ENCODE data around the gene ACOT2. TPM values are rescaled to one million over a fixed set of nuclear protein-coding genes. Genes with fewer than 3 reads are reported as not detected.
"Not testable (repeated sequence)": the region's sequence is repeated elsewhere in the genome, so short reads cannot be mapped to it uniquely, and the experiment has no call there.

The ACOT2 gene
- total and polyA plus RNA-seq, 4 donors = 19.4 to 36.9 (median 24.3) TPM

GRCh38 chr14:73576391-73576790 lies 7.4 kb downstream of the ACOT2 start:
- ATAC-seq (ENCODE audit: low FRiP score) = no peak
- H3K9me3 ChIP-seq (ENCODE audit: control insufficient read depth, low read length) = no peaks in the 10 kb centered on the region
- no peak for DNase-seq
- H3K27me3 ChIP-seq (ENCODE audit: control insufficient read depth in 1 of 2, insufficient read depth in 2 of 2, low read length in 1 of 2) = no peaks in the 10 kb centered on the region
- intact Hi-C loops (cut with DNase I) = no loop called here
- no peaks in the 10 kb centered on the region for H3K4me1 ChIP-seq (ENCODE audit: control insufficient read depth in 1 of 2, insufficient read depth in 2 of 2, low read length in 2 of 2)
- H3K27ac ChIP-seq (ENCODE audit: low read depth in 1 of 2, low read length in 2 of 2) = no peak overlapping the region
- 76 to 80% methylated on average over 3 of the region's 3 CpGs for WGBS, 2 donors
- H3K4me3 ChIP-seq (ENCODE audit: low read length in 2 of 2) = no peak overlapping the region
- no peaks in the 10 kb centered on the region for H3K36me3 ChIP-seq (ENCODE audit: control insufficient read depth in 1 of 2, insufficient read depth in 2 of 2, low read length in 1 of 2)

DNA sequence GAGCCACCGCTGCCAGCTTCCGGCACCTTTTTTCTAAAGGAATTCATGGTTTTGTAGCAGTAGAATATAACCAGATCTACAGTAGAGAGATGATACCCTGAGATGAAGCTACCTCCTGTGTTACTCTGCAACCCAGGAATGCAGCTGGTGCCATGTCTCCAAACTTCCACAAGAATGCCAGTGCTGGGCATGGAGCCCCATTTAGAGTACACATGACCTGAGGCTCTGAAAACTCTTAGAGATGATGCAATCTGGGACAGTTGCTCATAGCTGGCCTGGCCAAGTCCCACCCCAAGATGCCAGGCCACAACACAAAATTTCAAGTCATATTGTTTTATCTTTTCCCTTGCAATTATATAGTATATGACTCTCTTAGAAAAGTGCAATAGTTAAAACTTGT lies 8.2 kb downstream of the ACOT2 start:
- H3K27ac ChIP-seq (ENCODE audit: low read depth in 1 of 2, low read length in 2 of 2); ATAC-seq (ENCODE audit: low FRiP score); H3K27me3 ChIP-seq (ENCODE audit: control insufficient read depth in 1 of 2, insufficient read depth in 2 of 2, low read length in 1 of 2); H3K36me3 ChIP-seq (ENCODE audit: control insufficient read depth in 1 of 2, insufficient read depth in 2 of 2, low read length in 1 of 2); intact Hi-C loops (cut with DNase I); H3K4me3 ChIP-seq (ENCODE audit: low read length in 2 of 2); H3K4me1 ChIP-seq (ENCODE audit: control insufficient read depth in 1 of 2, insufficient read depth in 2 of 2, low read length in 2 of 2); H3K9me3 ChIP-seq (ENCODE audit: control insufficient read depth, low read length); DNase-seq: not testable (repeated sequence)
- 98 to 100% methylated on average over 2 of the region's 2 CpGs for WGBS, 2 donors

GRCh38 chr14:73582102-73582979 lies 13.3 kb downstream of the ACOT2 start:
- H3K36me3 ChIP-seq (ENCODE audit: control insufficient read depth in 1 of 2, insufficient read depth in 2 of 2, low read length in 1 of 2); H3K4me1 ChIP-seq (ENCODE audit: control insufficient read depth in 1 of 2, insufficient read depth in 2 of 2, low read length in 2 of 2); DNase-seq; H3K27me3 ChIP-seq (ENCODE audit: control insufficient read depth in 1 of 2, insufficient read depth in 2 of 2, low read length in 1 of 2); H3K9me3 ChIP-seq (ENCODE audit: control insufficient read depth, low read length); intact Hi-C loops (cut with DNase I); H3K27ac ChIP-seq (ENCODE audit: low read depth in 1 of 2, low read length in 2 of 2); ATAC-seq (ENCODE audit: low FRiP score); H3K4me3 ChIP-seq (ENCODE audit: low read length in 2 of 2): not testable (repeated sequence)
- 85 to 90% methylated on average over 9 to 10 of the region's 11 CpGs for whole genome bisulfite sequencing, 2 donors

DNA sequence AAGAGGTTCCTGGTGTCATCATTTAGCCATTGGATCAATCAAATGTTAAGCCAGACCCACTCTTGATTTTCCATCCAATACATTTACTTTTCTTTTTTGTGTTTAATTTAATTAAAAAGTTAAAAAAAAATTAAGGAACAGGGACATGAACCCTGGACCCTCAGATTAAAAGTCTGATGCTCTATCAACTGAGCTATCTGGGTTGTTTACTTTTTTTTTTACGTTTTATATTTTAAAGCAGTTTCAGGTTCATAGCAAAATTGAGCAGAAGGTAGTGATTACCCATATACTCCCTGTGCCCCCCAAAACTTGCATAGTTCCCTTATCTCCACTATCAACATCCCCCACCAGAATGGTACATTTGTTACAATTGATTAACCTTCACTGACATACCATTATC lies 19.7 kb downstream of the ACOT2 start:
- Histone ChIP-seq H3K4me3 (ENCODE audit: low read length in 2 of 2) (no peak overlapping the region), H3K36me3 (ENCODE audit: control insufficient read depth in 1 of 2, insufficient read depth in 2 of 2, low read length in 1 of 2) (no peaks in the 10 kb centered on the region), H3K4me1 (ENCODE audit: control insufficient read depth in 1 of 2, insufficient read depth in 2 of 2, low read length in 2 of 2) (no peaks in the 10 kb centered on the region), H3K27me3 (ENCODE audit: control insufficient read depth in 1 of 2, insufficient read depth in 2 of 2, low read length in 1 of 2) (no peaks in the 10 kb centered on the region), H3K27ac (ENCODE audit: low read depth in 1 of 2, low read length in 2 of 2) (no peak overlapping the region), H3K9me3 (ENCODE audit: control insufficient read depth, low read length) (no peaks in the 10 kb centered on the region)
- DNase-seq (no peak), ATAC-seq (ENCODE audit: low FRiP score) (no peak)
- intact Hi-C loops (cut with DNase I) = no loop called here
- WGBS, 2 donors = 89% methylated on average over 1 of the region's 1 CpG

- Histone ChIP-seq H3K27me3 (ENCODE audit: control insufficient read depth in 1 of 2, insufficient read depth in 2 of 2, low read length in 1 of 2) (no peaks in the 10 kb centered on the region), H3K36me3 (ENCODE audit: control insufficient read depth in 1 of 2, insufficient read depth in 2 of 2, low read length in 1 of 2) (no peaks in the 10 kb centered on the region), H3K4me3 (ENCODE audit: low read length in 2 of 2) (no peak overlapping the region), H3K9me3 (ENCODE audit: control insufficient read depth, low read length) (no peaks in the 10 kb centered on the region), H3K27ac (ENCODE audit: low read depth in 1 of 2, low read length in 2 of 2) (no peak overlapping the region), H3K4me1 (ENCODE audit: control insufficient read depth in 1 of 2, insufficient read depth in 2 of 2, low read length in 2 of 2) (no peaks in the 10 kb centered on the region)
- WGBS, 2 donors = 91% methylated on average over 4 of the region's 4 CpGs
- DNase-seq = no peak
- intact Hi-C loops (cut with DNase I) = no loop called here
- ATAC-seq (ENCODE audit: low FRiP score) = no peak
Measured at GRCh38 chr14:73589116-73589515, 20.1 kb downstream of the ACOT2 start.

- H3K27me3 ChIP-seq (ENCODE audit: control insufficient read depth in 1 of 2, insufficient read depth in 2 of 2, low read length in 1 of 2); intact Hi-C loops (cut with DNase I); ATAC-seq (ENCODE audit: low FRiP score); DNase-seq; H3K27ac ChIP-seq (ENCODE audit: low read depth in 1 of 2, low read length in 2 of 2); H3K9me3 ChIP-seq (ENCODE audit: control insufficient read depth, low read length); H3K36me3 ChIP-seq (ENCODE audit: control insufficient read depth in 1 of 2, insufficient read depth in 2 of 2, low read length in 1 of 2); H3K4me1 ChIP-seq (ENCODE audit: control insufficient read depth in 1 of 2, insufficient read depth in 2 of 2, low read length in 2 of 2); H3K4me3 ChIP-seq (ENCODE audit: low read length in 2 of 2): not testable (repeated sequence)
- 94 to 95% methylated on average over 30 to 32 of the region's 32 CpGs for WGBS, 2 donors
Measured at GRCh38 chr14:73590673-73591004, 21.6 kb downstream of the ACOT2 start.

- Histone ChIP-seq H3K4me1 (ENCODE audit: control insufficient read depth in 1 of 2, insufficient read depth in 2 of 2, low read length in 2 of 2) (no peaks in the 10 kb centered on the region), H3K27ac (ENCODE audit: low read depth in 1 of 2, low read length in 2 of 2) (no peak within 1 kb of the TSS), H3K27me3 (ENCODE audit: control insufficient read depth in 1 of 2, insufficient read depth in 2 of 2, low read length in 1 of 2) (no peaks in the 10 kb centered on the region), H3K4me3 (ENCODE audit: low read length in 2 of 2) (peak within 1 kb of the TSS in 1 of 2 donors; percentile 38), H3K9me3 (ENCODE audit: control insufficient read depth, low read length) (no peaks in the 10 kb centered on the region), H3K36me3 (ENCODE audit: control insufficient read depth in 1 of 2, insufficient read depth in 2 of 2, low read length in 1 of 2) (no peaks in the 10 kb centered on the region)
- DNase-seq (peak; percentile 54 to 75), ATAC-seq (ENCODE audit: low FRiP score) (peak; percentile 84)
- intact Hi-C loops (cut with DNase I) = no loop called here
- whole genome bisulfite sequencing, 2 donors = 3% methylated on average over 85 to 89 of the region's 89 CpGs
Measured at GRCh38 chr14:73591690-73592449, 22.9 kb downstream of the ACOT2 start, which contains the start of gene ACOT4. Gene ACOT4 (plus strand): TSS chr14:73591873. CDS start chr14:73591960, 87 bp downstream.

DNA sequence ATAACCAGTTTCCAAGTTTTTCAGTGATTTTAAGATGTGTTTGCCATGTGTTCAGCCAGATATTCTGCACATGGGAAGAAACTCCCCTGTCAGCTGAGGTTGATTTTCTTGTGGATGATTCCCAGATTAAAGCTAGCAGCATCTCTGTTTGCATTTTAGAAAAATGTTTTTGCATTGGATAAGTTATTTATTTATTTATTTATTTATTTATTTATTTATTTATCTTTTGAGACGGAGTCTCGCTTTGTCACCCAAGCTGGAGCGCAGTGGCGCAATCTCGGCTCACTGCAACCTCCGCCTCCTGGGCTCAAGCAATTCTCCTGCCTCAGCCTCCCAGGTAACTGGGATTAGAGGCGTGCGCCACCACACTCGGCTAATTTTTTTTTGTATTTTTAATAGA lies 25.5 kb downstream of the ACOT2 start:
- DNase-seq (no peak), ATAC-seq (ENCODE audit: low FRiP score) (no peak)
- intact Hi-C loops (cut with DNase I) = no loop called here
- H3K36me3 ChIP-seq (ENCODE audit: control insufficient read depth in 1 of 2, insufficient read depth in 2 of 2, low read length in 1 of 2) = no peaks in the 10 kb centered on the region
- no peaks in the 10 kb centered on the region for H3K27me3 ChIP-seq (ENCODE audit: control insufficient read depth in 1 of 2, insufficient read depth in 2 of 2, low read length in 1 of 2)
- no peak overlapping the region for H3K4me3 ChIP-seq (ENCODE audit: low read length in 2 of 2)
- 91 to 97% methylated on average over 9 of the region's 9 CpGs for WGBS, 2 donors
- H3K27ac ChIP-seq (ENCODE audit: low read depth in 1 of 2, low read length in 2 of 2) = no peak overlapping the region
- H3K4me1 ChIP-seq (ENCODE audit: control insufficient read depth in 1 of 2, insufficient read depth in 2 of 2, low read length in 2 of 2) = no peaks in the 10 kb centered on the region
- no peaks in the 10 kb centered on the region for H3K9me3 ChIP-seq (ENCODE audit: control insufficient read depth, low read length)

DNA sequence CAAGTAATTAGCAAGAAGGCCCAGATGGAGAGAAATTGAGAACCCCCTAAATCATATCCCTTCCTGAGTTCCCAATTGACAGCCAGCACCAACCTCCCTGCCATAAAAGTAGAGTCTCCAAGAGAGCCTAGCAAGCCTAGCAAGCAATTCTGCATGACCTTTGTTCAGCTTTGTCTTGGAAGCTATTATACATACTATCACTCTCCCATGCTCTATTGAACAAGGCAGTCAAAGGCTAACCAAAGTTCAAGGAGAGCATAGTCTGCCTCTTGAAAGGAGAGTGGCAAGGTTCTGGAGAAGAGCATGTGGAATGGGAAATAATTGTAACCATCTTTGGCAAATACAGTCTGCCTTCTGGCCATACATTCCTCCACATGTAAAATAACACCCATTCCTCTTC lies 30.5 kb downstream of the ACOT2 start:
- DNase-seq (no peak), ATAC-seq (ENCODE audit: low FRiP score) (no peak)
- Histone ChIP-seq H3K4me3 (ENCODE audit: low read length in 2 of 2) (no peak overlapping the region), H3K27me3 (ENCODE audit: control insufficient read depth in 1 of 2, insufficient read depth in 2 of 2, low read length in 1 of 2) (no peaks in the 10 kb centered on the region), H3K9me3 (ENCODE audit: control insufficient read depth, low read length) (no peaks in the 10 kb centered on the region), H3K4me1 (ENCODE audit: control insufficient read depth in 1 of 2, insufficient read depth in 2 of 2, low read length in 2 of 2) (no peaks in the 10 kb centered on the region), H3K36me3 (ENCODE audit: control insufficient read depth in 1 of 2, insufficient read depth in 2 of 2, low read length in 1 of 2) (no peaks in the 10 kb centered on the region), H3K27ac (ENCODE audit: low read depth in 1 of 2, low read length in 2 of 2) (no peak overlapping the region)
- intact Hi-C loops (cut with DNase I) = no loop called here

Measured in aorta (tissue), 5 donors.